WTC11 (cell line): Measurements from ENCODE around the gene CACNG7. TPM values are rescaled to one million over a fixed set of nuclear protein-coding genes. Genes with fewer than 3 reads are reported as not detected.

Source experiments
- ATAC-seq: fragments of 200-7000 bp; cut with Tn5 transposase; 2 replicates; pipeline ENCODE4 v1.10.0; 2021; ENCODE audit warnings: mild to moderate bottlenecking, moderate library complexity
- CTCF ChIA-PET: fragments of 300-600 bp; sonication (Branson Sonifier 250); formaldehyde crosslinking; loops from one replicate; lab custom pipeline; 2021; ENCODE audit warnings: antibody characterized with exemption; lab: Charles Lee
- POLR2A ChIA-PET: fragments of 350-600 bp; sonication (Branson Sonifier 250); formaldehyde crosslinking; loops from one replicate; lab custom pipeline; 2021; ENCODE audit warnings: antibody characterized with exemption; lab: Charles Lee
- DNase-seq: peaks from one replicate; pipeline ENCODE4 v3.0.0; 2021; ENCODE audit warnings: low spot score
- H3K27ac Mint-ChIP-seq: 2 replicates; pipeline ENCODE4 v1.8.0; 2021; ENCODE audit warnings: mixed read lengths
- H3K27me3 Mint-ChIP-seq: 2 replicates; pipeline ENCODE4 v1.8.0; 2021; ENCODE audit warnings: low read depth, mild to moderate bottlenecking, moderate library complexity, mixed read lengths
- H3K36me3 Mint-ChIP-seq: 2 replicates; pipeline ENCODE4 v1.8.0; 2021; ENCODE audit warnings: mixed read lengths
- H3K4me1 Mint-ChIP-seq: 2 replicates; pipeline ENCODE4 v1.8.0; 2022; ENCODE audit warnings: mixed read lengths
- H3K4me3 Mint-ChIP-seq: 2 replicates; pipeline ENCODE4 v1.8.0; 2021; ENCODE audit warnings: mild to moderate bottlenecking, moderate library complexity, mixed read lengths
- H3K9me3 Mint-ChIP-seq: 2 replicates; pipeline ENCODE4 v1.8.0; 2021; ENCODE audit warnings: mixed read lengths
- ATF1 ChIP-seq: sonication (generic); formaldehyde crosslinking; IDR thresholded peaks from 2 replicates; pipeline ENCODE4 v1.8.1; 2023; ENCODE audit warnings: mild to moderate bottlenecking, moderate library complexity, missing genetic modification reagents
- EMX1 ChIP-seq: fragments of 250-450 bp; sonication (Bioruptor Pico); IDR thresholded peaks from 2 replicates; pipeline ENCODE4 v1.8.0; 2021; ENCODE audit warnings: mild to moderate bottlenecking
- ESRRA ChIP-seq: sonication (generic); formaldehyde crosslinking; IDR thresholded peaks from 2 replicates; pipeline ENCODE4 v1.8.1; 2022; ENCODE audit warnings: mild to moderate bottlenecking, missing genetic modification reagents, borderline replicate concordance
- ETV6 ChIP-seq: sonication (generic); formaldehyde crosslinking; IDR thresholded peaks from 2 replicates; pipeline ENCODE4 v1.8.1; 2022; ENCODE audit warnings: mild to moderate bottlenecking, missing genetic modification reagents
- FOXK1 ChIP-seq: sonication (generic); formaldehyde crosslinking; IDR thresholded peaks from 2 replicates; pipeline ENCODE4 v1.8.0; 2022; ENCODE audit warnings: mild to moderate bottlenecking, moderate library complexity, missing genetic modification reagents
- NFATC4 ChIP-seq: fragments of 250-450 bp; sonication (Bioruptor Pico); IDR thresholded peaks from 2 replicates; pipeline ENCODE4 v1.9.0; 2021; ENCODE audit warnings: mild to moderate bottlenecking
- NR1H2 ChIP-seq: sonication (generic); formaldehyde crosslinking; IDR thresholded peaks from 2 replicates; pipeline ENCODE4 v1.9.0; 2021; ENCODE audit warnings: mild to moderate bottlenecking, moderate library complexity, missing genetic modification reagents
- SMAD3 ChIP-seq: sonication (generic); formaldehyde crosslinking; IDR thresholded peaks from 2 replicates; pipeline ENCODE4 v1.8.0; 2022; ENCODE audit warnings: missing genetic modification reagents, mild to moderate bottlenecking, borderline replicate concordance
- SP1 ChIP-seq: sonication (generic); formaldehyde crosslinking; conservative IDR thresholded peaks from 2 replicates; pipeline ENCODE4 v1.8.1; 2022; ENCODE audit warnings: missing genetic modification reagents
- TCF7 ChIP-seq: sonication (generic); formaldehyde crosslinking; IDR thresholded peaks from 2 replicates; pipeline ENCODE4 v1.8.0; 2022; ENCODE audit warnings: mild to moderate bottlenecking, low read depth, missing genetic modification reagents, moderate library complexity
- TEAD1 ChIP-seq: sonication (generic); formaldehyde crosslinking; IDR thresholded peaks from 2 replicates; pipeline ENCODE4 v1.8.0; 2022; ENCODE audit warnings: mild to moderate bottlenecking, missing genetic modification reagents
- ZNF219 ChIP-seq: sonication (generic); formaldehyde crosslinking; IDR thresholded peaks from 2 replicates; pipeline ENCODE4 v1.8.0; 2023; ENCODE audit warnings: missing genetic modification reagents, mild to moderate bottlenecking, borderline replicate concordance
- total RNA-seq: library from RNA; stranded (reverse); gene quantifications from 3 replicates; pipeline ENCODE4 v1.2.3, GENCODE V29; 2021
- TF ChIP-seq, protein P1 (sequence below): sonication (generic); formaldehyde crosslinking; conservative IDR thresholded peaks from 2 replicates; pipeline ENCODE4 v1.8.1; 2023; ENCODE audit warnings: mild to moderate bottlenecking, low read depth, missing genetic modification reagents, moderate library complexity
- TF ChIP-seq, protein P2 (sequence below): sonication (generic); formaldehyde crosslinking; IDR thresholded peaks from 2 replicates; pipeline ENCODE4 v1.8.0; 2022; ENCODE audit warnings: mild to moderate bottlenecking, missing genetic modification reagents
- TF ChIP-seq, protein P3 (sequence below): sonication (generic); formaldehyde crosslinking; IDR thresholded peaks from 2 replicates; pipeline ENCODE4 v1.8.0; 2023; ENCODE audit warnings: mild to moderate bottlenecking, missing genetic modification reagents
- TF ChIP-seq, protein P4 (sequence below): sonication (generic); formaldehyde crosslinking; IDR thresholded peaks from 2 replicates; pipeline ENCODE4 v1.8.1; 2022; ENCODE audit warnings: mild to moderate bottlenecking, missing genetic modification reagents, moderate library complexity, borderline replicate concordance
- TF ChIP-seq, protein P5 (sequence below): fragments of 250-450 bp; sonication (Bioruptor Pico); conservative IDR thresholded peaks from 2 replicates; pipeline ENCODE4 v1.9.0; 2021; ENCODE audit warnings: mild to moderate bottlenecking
- TF ChIP-seq, protein P6 (sequence below): sonication (generic); formaldehyde crosslinking; IDR thresholded peaks from 2 replicates; pipeline ENCODE4 v1.8.0; 2023; ENCODE audit warnings: missing genetic modification reagents
- TF ChIP-seq, protein P7 (sequence below): sonication (generic); formaldehyde crosslinking; IDR thresholded peaks from 2 replicates; pipeline ENCODE4 v1.8.0; 2022; ENCODE audit warnings: mild to moderate bottlenecking, missing genetic modification reagents

Gene CACNG7
- total RNA-seq, 1 experiment from 2014 or later: 33.3 TPM

DNA sequence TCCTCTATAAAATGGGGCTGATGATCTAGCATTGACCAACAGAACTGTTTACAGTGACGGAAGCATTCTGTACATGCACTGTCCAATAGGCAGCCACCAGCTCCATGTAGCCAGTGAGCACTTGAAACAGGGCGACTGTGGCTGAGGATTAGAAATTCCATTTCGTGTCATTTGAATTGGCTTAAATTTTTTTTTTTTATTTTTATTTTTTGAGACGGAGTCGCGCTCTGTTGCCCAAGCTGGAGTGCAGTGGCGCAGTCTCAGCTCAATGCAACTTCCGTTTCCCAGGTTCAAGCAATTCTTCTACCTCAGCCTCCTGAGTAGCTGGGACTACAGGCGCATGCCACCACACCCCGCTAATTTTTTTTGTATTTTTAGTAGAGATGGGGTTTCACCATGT is 24.0 kb upstream of the CACNG7 start (continued):
- TF ChIP-seq, protein P1, sequence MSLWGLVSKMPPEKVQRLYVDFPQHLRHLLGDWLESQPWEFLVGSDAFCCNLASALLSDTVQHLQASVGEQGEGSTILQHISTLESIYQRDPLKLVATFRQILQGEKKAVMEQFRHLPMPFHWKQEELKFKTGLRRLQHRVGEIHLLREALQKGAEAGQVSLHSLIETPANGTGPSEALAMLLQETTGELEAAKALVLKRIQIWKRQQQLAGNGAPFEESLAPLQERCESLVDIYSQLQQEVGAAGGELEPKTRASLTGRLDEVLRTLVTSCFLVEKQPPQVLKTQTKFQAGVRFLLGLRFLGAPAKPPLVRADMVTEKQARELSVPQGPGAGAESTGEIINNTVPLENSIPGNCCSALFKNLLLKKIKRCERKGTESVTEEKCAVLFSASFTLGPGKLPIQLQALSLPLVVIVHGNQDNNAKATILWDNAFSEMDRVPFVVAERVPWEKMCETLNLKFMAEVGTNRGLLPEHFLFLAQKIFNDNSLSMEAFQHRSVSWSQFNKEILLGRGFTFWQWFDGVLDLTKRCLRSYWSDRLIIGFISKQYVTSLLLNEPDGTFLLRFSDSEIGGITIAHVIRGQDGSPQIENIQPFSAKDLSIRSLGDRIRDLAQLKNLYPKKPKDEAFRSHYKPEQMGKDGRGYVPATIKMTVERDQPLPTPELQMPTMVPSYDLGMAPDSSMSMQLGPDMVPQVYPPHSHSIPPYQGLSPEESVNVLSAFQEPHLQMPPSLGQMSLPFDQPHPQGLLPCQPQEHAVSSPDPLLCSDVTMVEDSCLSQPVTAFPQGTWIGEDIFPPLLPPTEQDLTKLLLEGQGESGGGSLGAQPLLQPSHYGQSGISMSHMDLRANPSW (CRISPR knock-in tag): no peak
- TF ChIP-seq EMX1 (CRISPR knock-in tag): no peak
- TF ChIP-seq, protein P2, sequence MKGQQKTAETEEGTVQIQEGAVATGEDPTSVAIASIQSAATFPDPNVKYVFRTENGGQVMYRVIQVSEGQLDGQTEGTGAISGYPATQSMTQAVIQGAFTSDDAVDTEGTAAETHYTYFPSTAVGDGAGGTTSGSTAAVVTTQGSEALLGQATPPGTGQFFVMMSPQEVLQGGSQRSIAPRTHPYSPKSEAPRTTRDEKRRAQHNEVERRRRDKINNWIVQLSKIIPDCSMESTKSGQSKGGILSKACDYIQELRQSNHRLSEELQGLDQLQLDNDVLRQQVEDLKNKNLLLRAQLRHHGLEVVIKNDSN (CRISPR knock-in tag): no peak
- TF ChIP-seq ZNF219: no peak
- TF ChIP-seq, protein P3, sequence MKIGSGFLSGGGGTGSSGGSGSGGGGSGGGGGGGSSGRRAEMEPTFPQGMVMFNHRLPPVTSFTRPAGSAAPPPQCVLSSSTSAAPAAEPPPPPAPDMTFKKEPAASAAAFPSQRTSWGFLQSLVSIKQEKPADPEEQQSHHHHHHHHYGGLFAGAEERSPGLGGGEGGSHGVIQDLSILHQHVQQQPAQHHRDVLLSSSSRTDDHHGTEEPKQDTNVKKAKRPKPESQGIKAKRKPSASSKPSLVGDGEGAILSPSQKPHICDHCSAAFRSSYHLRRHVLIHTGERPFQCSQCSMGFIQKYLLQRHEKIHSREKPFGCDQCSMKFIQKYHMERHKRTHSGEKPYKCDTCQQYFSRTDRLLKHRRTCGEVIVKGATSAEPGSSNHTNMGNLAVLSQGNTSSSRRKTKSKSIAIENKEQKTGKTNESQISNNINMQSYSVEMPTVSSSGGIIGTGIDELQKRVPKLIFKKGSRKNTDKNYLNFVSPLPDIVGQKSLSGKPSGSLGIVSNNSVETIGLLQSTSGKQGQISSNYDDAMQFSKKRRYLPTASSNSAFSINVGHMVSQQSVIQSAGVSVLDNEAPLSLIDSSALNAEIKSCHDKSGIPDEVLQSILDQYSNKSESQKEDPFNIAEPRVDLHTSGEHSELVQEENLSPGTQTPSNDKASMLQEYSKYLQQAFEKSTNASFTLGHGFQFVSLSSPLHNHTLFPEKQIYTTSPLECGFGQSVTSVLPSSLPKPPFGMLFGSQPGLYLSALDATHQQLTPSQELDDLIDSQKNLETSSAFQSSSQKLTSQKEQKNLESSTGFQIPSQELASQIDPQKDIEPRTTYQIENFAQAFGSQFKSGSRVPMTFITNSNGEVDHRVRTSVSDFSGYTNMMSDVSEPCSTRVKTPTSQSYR (CRISPR knock-in tag): no peak

DNA sequence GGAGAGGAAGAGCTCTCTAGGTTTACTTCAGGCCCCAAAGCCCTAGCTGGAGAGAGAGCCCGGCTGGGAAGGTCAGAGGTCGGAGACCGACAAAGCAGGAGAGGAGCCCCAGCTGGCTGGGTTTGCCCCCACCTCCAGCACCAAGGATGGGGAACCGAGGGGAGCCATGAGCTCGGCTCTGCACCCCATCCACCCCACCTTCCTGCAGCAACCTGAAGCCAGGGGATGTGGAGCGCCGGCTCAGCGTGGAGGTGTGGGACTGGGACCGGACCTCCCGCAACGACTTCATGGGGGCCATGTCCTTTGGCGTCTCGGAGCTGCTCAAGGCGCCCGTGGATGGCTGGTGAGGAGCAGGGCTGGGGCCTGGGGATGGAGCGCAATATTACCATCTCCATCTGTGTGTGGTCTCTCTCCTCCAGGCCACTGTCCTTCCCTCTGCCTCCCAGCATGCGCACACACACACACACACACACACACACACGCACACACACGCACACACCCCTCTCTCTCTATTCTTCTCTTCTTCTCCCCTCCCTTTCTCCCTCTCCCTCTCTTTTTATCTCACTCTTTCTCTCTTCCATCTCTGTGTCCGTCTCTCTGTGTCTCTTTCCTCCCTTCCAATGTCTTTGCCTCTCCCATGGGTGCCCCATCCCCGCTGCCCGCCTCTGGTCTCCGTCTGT is 16.6 kb upstream of the CACNG7 start:
- Mint-ChIP-seq H3K4me1 (peaks cover 30% of the 10 kb centered on the region), H3K36me3 (peaks cover 8% of the 10 kb centered on the region), H3K27me3 (no peaks in the 10 kb centered on the region; the same call in 1 of the 2 replicates), H3K9me3 (no peaks in the 10 kb centered on the region), H3K27ac (no peak overlapping the region; the same call in 1 of the 2 replicates), H3K4me3 (no peak overlapping the region)
- DNase-seq (no peak), ATAC-seq (no peak)
- CTCF ChIA-PET: interaction anchor here (0.9 to 2.1 kb wide), 6 partner anchors 9 to 55 kb away, joined by 3 to 7 read pairs (median 4); partner anchors contain the start of gene PRKCG
- POLR2A ChIA-PET: interaction anchor here (0.9 to 2.2 kb wide), 4 partner anchors 11 to 138 kb away, joined by 3 to 11 read pairs (median 5); partner anchors contain the start of genes MYADM and PRKCG
- TF ChIP-seq, protein P4, sequence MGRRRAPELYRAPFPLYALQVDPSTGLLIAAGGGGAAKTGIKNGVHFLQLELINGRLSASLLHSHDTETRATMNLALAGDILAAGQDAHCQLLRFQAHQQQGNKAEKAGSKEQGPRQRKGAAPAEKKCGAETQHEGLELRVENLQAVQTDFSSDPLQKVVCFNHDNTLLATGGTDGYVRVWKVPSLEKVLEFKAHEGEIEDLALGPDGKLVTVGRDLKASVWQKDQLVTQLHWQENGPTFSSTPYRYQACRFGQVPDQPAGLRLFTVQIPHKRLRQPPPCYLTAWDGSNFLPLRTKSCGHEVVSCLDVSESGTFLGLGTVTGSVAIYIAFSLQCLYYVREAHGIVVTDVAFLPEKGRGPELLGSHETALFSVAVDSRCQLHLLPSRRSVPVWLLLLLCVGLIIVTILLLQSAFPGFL (CRISPR knock-in tag): no peak
- no peak for TF ChIP-seq NFATC4 (CRISPR knock-in tag)
- no peak for TF ChIP-seq ESRRA
- TF ChIP-seq, protein P5, sequence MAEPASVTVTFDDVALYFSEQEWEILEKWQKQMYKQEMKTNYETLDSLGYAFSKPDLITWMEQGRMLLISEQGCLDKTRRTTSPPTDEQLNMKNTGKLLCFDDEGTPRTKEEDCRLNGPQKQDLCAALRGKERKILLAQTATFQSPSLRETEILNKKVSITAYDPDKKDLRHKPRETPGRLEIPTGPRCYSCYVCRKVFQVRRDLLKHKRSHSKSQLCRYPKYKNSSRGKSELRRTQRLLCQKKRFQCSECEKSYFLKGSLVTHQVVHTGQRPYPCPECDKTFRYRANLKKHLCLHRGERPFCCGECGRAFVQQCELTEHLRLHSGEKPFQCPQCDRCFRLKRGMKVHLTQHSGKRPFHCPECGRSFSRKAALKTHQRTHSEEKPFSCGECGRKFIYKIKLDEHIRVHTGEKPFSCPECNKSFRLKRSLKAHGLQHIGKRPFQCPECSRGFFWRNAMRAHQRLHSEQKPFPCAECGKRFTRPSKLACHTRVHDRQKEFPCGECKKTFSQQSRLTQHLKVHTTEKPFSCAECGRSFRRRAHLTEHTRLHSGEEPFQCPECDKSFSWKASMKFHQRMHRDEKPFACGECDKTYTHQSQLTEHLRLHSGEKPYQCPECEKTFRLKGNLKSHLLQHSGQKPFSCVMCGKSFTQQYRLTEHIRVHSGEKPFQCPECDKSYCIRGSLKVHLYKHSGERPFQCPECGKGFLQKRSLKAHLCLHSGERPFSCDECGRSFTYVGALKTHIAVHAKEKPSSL (CRISPR knock-in tag): no peak
- TF ChIP-seq ZNF219: no peak
- TF ChIP-seq FOXK1 (CRISPR knock-in tag): no peak
- TF ChIP-seq TCF7 (CRISPR knock-in tag): no peak
- no peak for TF ChIP-seq SMAD3 (CRISPR knock-in tag)
- TF ChIP-seq TEAD1 (CRISPR knock-in tag): no peak
- TF ChIP-seq ATF1 (CRISPR knock-in tag): no peak
- TF ChIP-seq ETV6: no peak
- TF ChIP-seq, protein P6, sequence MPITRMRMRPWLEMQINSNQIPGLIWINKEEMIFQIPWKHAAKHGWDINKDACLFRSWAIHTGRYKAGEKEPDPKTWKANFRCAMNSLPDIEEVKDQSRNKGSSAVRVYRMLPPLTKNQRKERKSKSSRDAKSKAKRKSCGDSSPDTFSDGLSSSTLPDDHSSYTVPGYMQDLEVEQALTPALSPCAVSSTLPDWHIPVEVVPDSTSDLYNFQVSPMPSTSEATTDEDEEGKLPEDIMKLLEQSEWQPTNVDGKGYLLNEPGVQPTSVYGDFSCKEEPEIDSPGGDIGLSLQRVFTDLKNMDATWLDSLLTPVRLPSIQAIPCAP (CRISPR knock-in tag): no peak
- TF ChIP-seq NR1H2 (CRISPR knock-in tag): no peak
- no peak for TF ChIP-seq SP1 (CRISPR knock-in tag)
- TF ChIP-seq, protein P7, sequence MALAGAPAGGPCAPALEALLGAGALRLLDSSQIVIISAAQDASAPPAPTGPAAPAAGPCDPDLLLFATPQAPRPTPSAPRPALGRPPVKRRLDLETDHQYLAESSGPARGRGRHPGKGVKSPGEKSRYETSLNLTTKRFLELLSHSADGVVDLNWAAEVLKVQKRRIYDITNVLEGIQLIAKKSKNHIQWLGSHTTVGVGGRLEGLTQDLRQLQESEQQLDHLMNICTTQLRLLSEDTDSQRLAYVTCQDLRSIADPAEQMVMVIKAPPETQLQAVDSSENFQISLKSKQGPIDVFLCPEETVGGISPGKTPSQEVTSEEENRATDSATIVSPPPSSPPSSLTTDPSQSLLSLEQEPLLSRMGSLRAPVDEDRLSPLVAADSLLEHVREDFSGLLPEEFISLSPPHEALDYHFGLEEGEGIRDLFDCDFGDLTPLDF (CRISPR knock-in tag): no peak
